Caco-2 (cell line): ENCODE results near the gene ATP1A3. TPM values are rescaled to one million over a fixed set of nuclear protein-coding genes. Genes with fewer than 3 reads are reported as not detected.

ENCODE experiments used
- BruUV-seq: library from RNA; stranded (reverse); fragments of 400-500 nt; replicated peaks from 2 replicates; lab custom pipeline; 2021; lab: Mats Ljungman, UMichigan
- CTCF ChIA-PET: fragments of 300-600 bp; sonication (Branson Sonifier 250); formaldehyde crosslinking; loops from one replicate; lab custom pipeline; 2022; ENCODE audit warnings: antibody characterized with exemption; lab: Charles Lee
- POLR2A ChIA-PET: fragments of 300-600 bp; sonication (Branson Sonifier 250); formaldehyde crosslinking; loops from one replicate; lab custom pipeline; 2022; ENCODE audit warnings: antibody characterized with exemption; lab: Charles Lee
- DNase-seq, 2 experiments: peaks; one replicate each; pipeline versions ENCODE4 v3.0.0 to v3.0.0-alpha.2; 2020 to 2022
- H3K27me3 ChIP-seq: replicated peaks from 2 replicates; pipeline ENCODE4 v1.6.0; 2011; ENCODE audit warnings: low read length; ENCODE audit not compliant: control insufficient read depth, insufficient read depth
- H3K36me3 ChIP-seq: 2 replicates; pipeline ENCODE4 v1.5.1; 2011; ENCODE audit warnings: low read length; ENCODE audit not compliant: control insufficient read depth, insufficient read depth
- H3K4me1 ChIP-seq: fragments of 250-450 bp; sonication (Bioruptor Pico); 2 replicates; pipeline ENCODE4 v1.5.1; 2020; ENCODE audit warnings: mild to moderate bottlenecking
- H3K4me3 ChIP-seq: 2 replicates; pipeline ENCODE4 v1.5.1; 2011; ENCODE audit warnings: low read depth, mild to moderate bottlenecking, control low read depth, low read length
- H3K9me3 ChIP-seq: fragments of 250-450 bp; sonication (Bioruptor Pico); 2 replicates; pipeline ENCODE4 v1.5.1; 2020; ENCODE audit warnings: mild to moderate bottlenecking, moderate library complexity
- H3K27ac Mint-ChIP-seq: one replicate; pipeline ENCODE4 v1.8.0; 2022; ENCODE audit warnings: mixed read lengths; ENCODE audit not compliant: unreplicated experiment
- H3K27me3 Mint-ChIP-seq: one replicate; pipeline ENCODE4 v1.8.0; 2022; ENCODE audit warnings: mixed read lengths; ENCODE audit not compliant: insufficient read depth, unreplicated experiment
- H3K36me3 Mint-ChIP-seq: one replicate; pipeline ENCODE4 v1.8.0; 2022; ENCODE audit warnings: mild to moderate bottlenecking, mixed read lengths; ENCODE audit not compliant: insufficient read depth, unreplicated experiment
- H3K4me1 Mint-ChIP-seq: one replicate; pipeline ENCODE4 v1.8.0; 2022; ENCODE audit warnings: low read depth, mixed read lengths; ENCODE audit not compliant: unreplicated experiment
- H3K4me3 Mint-ChIP-seq: one replicate; pipeline ENCODE4 v1.8.0; 2022; ENCODE audit warnings: mild to moderate bottlenecking, moderate library complexity, mixed read lengths; ENCODE audit not compliant: unreplicated experiment
- H3K9me3 Mint-ChIP-seq: one replicate; pipeline ENCODE4 v1.8.0; 2022; ENCODE audit warnings: mixed read lengths; ENCODE audit not compliant: unreplicated experiment
- intact Hi-C: fragments of 100-400 bp; cut with micrococcal nuclease; formaldehyde crosslinking; loops from one replicate; pipeline ENCODE4 v1.10.0; 2022; ENCODE audit not compliant: unreplicated experiment
- total RNA-seq: library from RNA; stranded (reverse); gene quantifications from 2 replicates; pipeline ENCODE4 v1.2.3, GENCODE V29; 2022
- TF ChIP-seq, protein P1 (sequence below), 2 experiments: fragments of 200-600 bp in 1 of 2; IDR thresholded peaks; 1 replicate in 1 of 2; 2 replicates in 1 of 2; pipeline versions ENCODE4 v1.5.1 to v1.8.0; 2011 to 2022; ENCODE audit warnings: antibody characterized with exemption in 1 of 2, control low read depth in 1 of 2, inconsistent platforms in 1 of 2, low read depth in 1 of 2, low read length in 1 of 2, mild to moderate bottlenecking in 1 of 2, moderate library complexity in 1 of 2; ENCODE audit not compliant: insufficient read depth in 1 of 2, severe bottlenecking in 1 of 2, unreplicated experiment in 1 of 2

The ATP1A3 gene
- total RNA-seq, 1 experiment from 2014 or later, result 0.54 TPM

DNA sequence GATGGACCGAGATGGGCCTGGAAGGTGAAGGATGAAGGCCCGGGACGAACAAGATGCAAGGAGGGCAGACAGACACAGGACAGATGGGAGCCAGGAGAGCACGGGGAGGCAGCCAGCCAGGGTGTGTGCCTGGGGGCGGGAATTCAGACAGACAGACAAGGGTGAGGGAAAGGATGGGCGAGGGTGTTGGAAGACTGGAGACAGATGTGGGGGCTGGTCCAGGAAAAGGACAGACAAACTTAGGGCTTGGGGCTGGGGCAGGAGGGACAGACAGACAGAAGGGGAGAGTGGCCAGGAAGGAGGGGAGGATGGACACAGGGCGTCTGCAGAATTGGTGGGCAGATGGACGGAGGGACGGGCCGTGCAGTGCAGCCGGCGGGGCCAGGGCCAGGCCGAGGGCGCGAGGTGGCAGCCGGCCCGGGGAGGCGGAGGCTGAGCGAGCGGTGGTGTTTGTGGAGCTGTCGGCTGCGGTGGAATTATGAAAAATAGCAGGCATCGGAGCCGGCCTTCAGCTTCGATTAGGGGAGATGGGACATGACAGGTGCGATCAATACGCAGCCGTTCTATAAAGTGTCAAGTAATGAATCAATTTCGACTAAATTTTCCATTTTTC lies 61.2 kb downstream of the ATP1A3 start:
- no peaks in the 10 kb centered on the region for H3K9me3 ChIP-seq
- no peak for DNase-seq
- no TSS peak for BruUV-seq
- Mint-ChIP-seq H3K27me3 (peaks cover 13% of the 10 kb centered on the region), H3K4me1 (peaks cover 30% of the 10 kb centered on the region), H3K27ac (no peak overlapping the region), H3K9me3 (no peaks in the 10 kb centered on the region), H3K4me3 (no peak overlapping the region), H3K36me3 (no peaks in the 10 kb centered on the region)
- H3K4me1 ChIP-seq, result peaks cover 27% of the 10 kb centered on the region
- ChIA-PET CTCF (no interaction called here), POLR2A (no interaction called here)
- intact Hi-C loops, result no loop called here
- no peak overlapping the region for H3K4me3 ChIP-seq
- TF ChIP-seq, protein P1, sequence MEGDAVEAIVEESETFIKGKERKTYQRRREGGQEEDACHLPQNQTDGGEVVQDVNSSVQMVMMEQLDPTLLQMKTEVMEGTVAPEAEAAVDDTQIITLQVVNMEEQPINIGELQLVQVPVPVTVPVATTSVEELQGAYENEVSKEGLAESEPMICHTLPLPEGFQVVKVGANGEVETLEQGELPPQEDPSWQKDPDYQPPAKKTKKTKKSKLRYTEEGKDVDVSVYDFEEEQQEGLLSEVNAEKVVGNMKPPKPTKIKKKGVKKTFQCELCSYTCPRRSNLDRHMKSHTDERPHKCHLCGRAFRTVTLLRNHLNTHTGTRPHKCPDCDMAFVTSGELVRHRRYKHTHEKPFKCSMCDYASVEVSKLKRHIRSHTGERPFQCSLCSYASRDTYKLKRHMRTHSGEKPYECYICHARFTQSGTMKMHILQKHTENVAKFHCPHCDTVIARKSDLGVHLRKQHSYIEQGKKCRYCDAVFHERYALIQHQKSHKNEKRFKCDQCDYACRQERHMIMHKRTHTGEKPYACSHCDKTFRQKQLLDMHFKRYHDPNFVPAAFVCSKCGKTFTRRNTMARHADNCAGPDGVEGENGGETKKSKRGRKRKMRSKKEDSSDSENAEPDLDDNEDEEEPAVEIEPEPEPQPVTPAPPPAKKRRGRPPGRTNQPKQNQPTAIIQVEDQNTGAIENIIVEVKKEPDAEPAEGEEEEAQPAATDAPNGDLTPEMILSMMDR (IDR thresholded peaks at IDR 0.05; ENCODE audit: insufficient read depth in 1 of 2, low read depth in 1 of 2, low read length in 1 of 2, severe bottlenecking in 1 of 2, unreplicated experiment in 1 of 2), result no peak
- H3K27me3 ChIP-seq, result no peaks in the 10 kb centered on the region
- no peaks in the 10 kb centered on the region for H3K36me3 ChIP-seq

DNA sequence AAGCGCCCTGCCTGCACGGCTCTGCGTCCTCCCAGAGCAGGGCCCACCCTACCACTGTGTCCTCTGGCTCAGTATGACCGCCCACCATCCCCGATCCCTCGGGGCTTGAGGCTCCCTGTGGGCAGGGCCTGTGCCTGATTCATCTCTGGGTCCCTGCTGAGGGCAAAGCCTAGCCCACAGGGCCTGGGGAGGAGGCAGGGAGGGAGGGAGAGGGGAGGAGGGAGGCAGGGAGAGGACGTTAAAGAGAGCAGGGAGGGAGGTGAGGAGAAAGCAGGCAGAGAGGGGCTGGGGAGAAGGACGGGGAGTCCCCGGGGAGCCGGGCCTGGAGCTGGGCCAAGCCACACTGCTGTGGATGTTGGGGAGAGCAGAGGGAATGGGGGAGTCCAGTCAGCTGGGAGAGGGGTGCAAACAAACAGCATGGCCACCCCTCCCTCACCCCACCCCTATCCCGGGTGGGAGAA lies 61.7 kb downstream of the ATP1A3 start:
- H3K9me3 ChIP-seq, result no peaks in the 10 kb centered on the region
- no peaks in the 10 kb centered on the region for H3K36me3 ChIP-seq
- Mint-ChIP-seq H3K4me3 (no peak overlapping the region), H3K27ac (no peak overlapping the region), H3K9me3 (no peaks in the 10 kb centered on the region), H3K36me3 (no peaks in the 10 kb centered on the region), H3K27me3 (peaks cover 13% of the 10 kb centered on the region), H3K4me1 (peaks cover 30% of the 10 kb centered on the region)
- peaks cover 27% of the 10 kb centered on the region for H3K4me1 ChIP-seq
- CTCF ChIA-PET, result no interaction called here
- no TSS peak for BruUV-seq
- TF ChIP-seq, protein P1 (IDR thresholded peaks at IDR 0.05; ENCODE audit: insufficient read depth in 1 of 2, low read depth in 1 of 2, low read length in 1 of 2, severe bottlenecking in 1 of 2, unreplicated experiment in 1 of 2), result no peak
- intact Hi-C loops, result no loop called here
- no peak for DNase-seq
- no peak overlapping the region for H3K4me3 ChIP-seq
- H3K27me3 ChIP-seq, result no peaks in the 10 kb centered on the region
- POLR2A ChIA-PET, result no interaction called here

DNA sequence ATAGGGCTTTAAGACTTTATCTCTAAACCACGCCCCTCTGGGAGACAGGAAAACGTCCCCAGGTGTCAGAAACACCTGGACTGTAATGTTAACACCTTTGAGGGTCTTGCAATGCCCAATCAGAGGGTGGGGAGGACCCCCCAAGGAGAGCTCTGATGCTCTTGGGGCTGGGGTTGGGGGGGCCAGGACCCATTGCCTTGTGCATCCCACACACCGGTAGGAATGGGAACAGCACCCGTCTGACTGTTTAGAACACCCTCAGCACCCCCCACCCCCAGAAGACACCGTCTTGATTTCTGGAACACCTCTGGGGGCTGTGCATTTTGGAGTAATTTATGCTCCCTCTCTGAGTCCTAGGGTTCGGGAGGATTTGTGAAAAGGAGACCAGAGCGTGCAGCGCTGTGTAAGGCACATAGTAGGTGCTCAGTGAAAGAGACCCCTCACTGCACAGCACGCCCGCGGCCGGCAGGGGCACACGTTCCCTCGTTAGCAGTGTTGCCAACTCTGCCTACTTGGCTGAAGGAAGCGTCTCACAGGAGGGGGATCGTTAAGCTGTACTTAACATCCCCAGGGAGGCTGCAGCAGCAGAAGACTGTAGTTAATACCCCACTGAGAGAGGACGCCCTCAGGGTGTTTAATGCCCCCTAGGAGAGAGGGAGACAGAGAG lies 63.0 kb downstream of the ATP1A3 start:
- H3K4me1 Mint-ChIP-seq, result peaks cover 30% of the 10 kb centered on the region

More for the DNA sequence above, 63.0 kb downstream of the ATP1A3 start:
- intact Hi-C loops, result loop anchor here (1.0 kb wide), 2 partner anchors 27 to 58 kb away; no protein-coding TSS in a partner anchor
- H3K27ac Mint-ChIP-seq, result no peak overlapping the region
- no peaks in the 10 kb centered on the region for H3K27me3 ChIP-seq
- POLR2A ChIA-PET, result interaction anchor here (0.6 kb wide), 1 partner anchor 1626 kb away, joined by 3 read pairs; no protein-coding TSS in a partner anchor
- no peaks in the 10 kb centered on the region for H3K9me3 Mint-ChIP-seq
- H3K36me3 ChIP-seq, result no peaks in the 10 kb centered on the region
- CTCF ChIA-PET, result interaction anchor here (0.7 to 1.1 kb wide), 4 partner anchors 27 to 47 kb away, joined by 3 to 4 read pairs (median 4); partner anchors contain the start of gene RABAC1
- BruUV-seq, result no TSS peak
- peaks cover 27% of the 10 kb centered on the region for H3K4me1 ChIP-seq
- no peak overlapping the region for H3K4me3 Mint-ChIP-seq
- TF ChIP-seq, protein P1 (IDR thresholded peaks at IDR 0.05; ENCODE audit: insufficient read depth in 1 of 2, low read depth in 1 of 2, low read length in 1 of 2, severe bottlenecking in 1 of 2, unreplicated experiment in 1 of 2), result no peak
- H3K27me3 Mint-ChIP-seq, result peaks cover 13% of the 10 kb centered on the region
- no peak for DNase-seq
- H3K4me3 ChIP-seq, result no peak overlapping the region
- H3K36me3 Mint-ChIP-seq, result no peaks in the 10 kb centered on the region
- H3K9me3 ChIP-seq, result no peaks in the 10 kb centered on the region
